AG09309 (cell line): ENCODE results near the gene MLPH.

Source experiments
- DNase-seq: peaks from one replicate; pipeline ENCODE4 v3.0.0-alpha.2; 2010; ENCODE audit warnings: low read depth
- H3K4me3 ChIP-seq: 2 replicates; pipeline ENCODE4 v1.5.1; 2011; ENCODE audit warnings: mild to moderate bottlenecking, low read depth, low read length, moderate library complexity; ENCODE audit not compliant: control insufficient read depth
- TF ChIP-seq, protein P1 (sequence below): IDR thresholded peaks from 2 replicates; pipeline ENCODE4 v1.5.1; 2011; ENCODE audit warnings: mild to moderate bottlenecking, low read depth, low read length, inconsistent platforms; ENCODE audit not compliant: insufficient read depth, control insufficient read depth; ENCODE audit errors: missing control alignments

The MLPH gene

DNA sequence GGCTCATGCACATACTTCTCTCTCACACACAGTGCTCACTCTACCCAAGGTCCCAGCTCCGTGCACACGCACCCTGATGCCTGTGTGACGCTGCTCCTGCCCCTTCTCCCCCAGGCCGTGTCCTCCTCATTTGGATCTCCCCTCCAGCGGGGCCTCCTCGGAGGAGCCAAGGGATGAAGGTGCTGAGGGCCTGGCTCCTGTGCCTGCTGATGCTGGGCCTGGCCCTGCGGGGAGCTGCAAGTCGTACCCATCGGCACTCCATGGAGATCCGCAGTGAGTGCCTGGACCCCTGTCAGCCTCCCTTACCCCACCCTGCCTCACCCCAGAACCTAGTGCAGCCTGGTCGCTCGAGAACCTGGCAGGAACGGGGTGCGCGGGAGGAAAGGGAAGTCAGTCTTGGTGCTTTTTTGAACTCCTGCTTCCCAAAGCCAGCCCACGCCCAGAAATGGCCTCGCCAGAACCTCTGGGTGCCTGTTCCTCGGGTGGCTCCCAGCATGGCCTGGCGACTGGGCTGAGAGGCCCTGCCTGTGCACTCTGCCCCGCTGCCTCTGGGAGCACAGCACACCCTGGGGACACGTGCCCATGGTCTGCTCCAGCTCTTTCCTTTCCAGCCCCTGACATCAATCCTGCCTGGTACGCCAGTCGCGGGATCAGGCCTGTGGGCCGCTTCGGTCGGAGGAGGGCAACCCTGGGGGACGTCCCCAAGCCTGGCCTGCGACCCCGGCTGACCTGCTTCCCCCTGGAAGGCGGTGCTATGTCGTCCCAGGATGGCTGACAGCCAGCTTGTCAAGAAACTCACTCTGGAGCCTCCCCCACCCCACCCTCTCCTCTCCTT, 79.6 kb downstream of the MLPH start, which contains the start of gene PRLH:
TSS of gene PRLH (plus strand) at position 174 of the 835 bp plus-strand sequence. CDS start at position 174, 0 bp downstream.
- TF ChIP-seq, protein P1, sequence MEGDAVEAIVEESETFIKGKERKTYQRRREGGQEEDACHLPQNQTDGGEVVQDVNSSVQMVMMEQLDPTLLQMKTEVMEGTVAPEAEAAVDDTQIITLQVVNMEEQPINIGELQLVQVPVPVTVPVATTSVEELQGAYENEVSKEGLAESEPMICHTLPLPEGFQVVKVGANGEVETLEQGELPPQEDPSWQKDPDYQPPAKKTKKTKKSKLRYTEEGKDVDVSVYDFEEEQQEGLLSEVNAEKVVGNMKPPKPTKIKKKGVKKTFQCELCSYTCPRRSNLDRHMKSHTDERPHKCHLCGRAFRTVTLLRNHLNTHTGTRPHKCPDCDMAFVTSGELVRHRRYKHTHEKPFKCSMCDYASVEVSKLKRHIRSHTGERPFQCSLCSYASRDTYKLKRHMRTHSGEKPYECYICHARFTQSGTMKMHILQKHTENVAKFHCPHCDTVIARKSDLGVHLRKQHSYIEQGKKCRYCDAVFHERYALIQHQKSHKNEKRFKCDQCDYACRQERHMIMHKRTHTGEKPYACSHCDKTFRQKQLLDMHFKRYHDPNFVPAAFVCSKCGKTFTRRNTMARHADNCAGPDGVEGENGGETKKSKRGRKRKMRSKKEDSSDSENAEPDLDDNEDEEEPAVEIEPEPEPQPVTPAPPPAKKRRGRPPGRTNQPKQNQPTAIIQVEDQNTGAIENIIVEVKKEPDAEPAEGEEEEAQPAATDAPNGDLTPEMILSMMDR: no peak
- H3K4me3 ChIP-seq: no peak within 1 kb of the TSS
- DNase-seq: no peak

DNA sequence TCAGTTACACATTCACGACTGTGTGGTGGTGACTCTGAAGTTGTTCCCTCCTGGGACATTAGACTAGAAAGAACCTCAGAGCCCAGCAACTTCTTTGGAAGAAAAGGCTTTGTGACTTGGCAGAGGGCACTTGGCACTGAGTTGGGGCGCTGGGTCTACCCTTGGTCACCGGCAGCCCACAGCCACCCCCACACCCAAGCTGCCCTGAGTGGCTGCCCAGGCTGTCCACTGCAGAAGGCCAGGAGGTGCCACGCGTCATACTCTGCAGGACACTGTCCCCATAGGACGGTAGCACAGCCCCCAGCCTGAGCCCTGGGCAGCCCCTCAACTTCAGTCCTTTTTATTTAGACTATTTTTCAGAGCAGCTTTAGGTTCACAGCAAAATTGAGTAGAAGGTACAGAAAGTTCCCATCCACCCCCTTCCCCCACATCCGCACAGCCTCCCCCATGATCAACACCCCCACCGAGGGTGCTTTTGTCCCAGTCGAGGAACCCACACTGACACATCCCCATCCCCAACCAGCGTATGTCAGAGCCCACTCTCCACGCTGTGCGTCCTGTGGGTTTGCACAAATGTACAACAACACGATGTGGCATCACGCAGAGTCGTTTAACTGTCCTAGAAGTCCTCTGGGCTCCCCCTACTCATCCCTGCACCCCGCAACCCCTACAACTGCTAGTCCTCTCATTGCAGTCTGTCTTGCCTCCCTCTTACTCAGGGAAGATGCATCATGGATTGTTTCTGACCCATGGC, 80.4 kb downstream of the MLPH start:
- TF ChIP-seq, protein P1: no peak
- DNase-seq: no peak
- H3K4me3 ChIP-seq: no peak overlapping the region

DNA sequence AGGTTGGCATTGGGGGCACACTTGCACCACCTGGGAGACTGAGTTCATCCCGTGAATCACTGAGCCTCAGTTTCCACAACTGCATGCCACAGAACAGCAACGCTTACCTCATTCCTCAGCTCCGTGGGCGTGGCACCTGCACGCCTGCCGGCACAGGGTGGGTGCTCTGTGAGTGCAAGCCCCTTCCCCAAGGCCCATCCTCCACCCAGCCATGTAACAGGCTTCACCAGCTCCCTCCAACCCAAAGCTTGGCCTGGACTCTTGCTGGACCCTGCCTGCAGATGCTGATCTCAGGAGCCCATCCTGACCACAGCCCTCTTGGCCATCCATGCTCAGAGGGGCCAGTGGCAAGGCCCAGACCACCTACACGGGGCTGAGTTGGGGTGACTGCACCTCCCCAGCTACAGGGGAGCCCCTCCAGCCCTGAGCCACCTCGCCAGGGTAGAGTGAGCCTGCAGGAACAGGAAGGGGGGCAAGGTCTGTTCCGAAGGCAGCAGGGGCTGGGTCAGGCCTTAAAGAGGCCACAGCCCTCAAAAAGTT, 81.1 kb downstream of the MLPH start:
- TF ChIP-seq, protein P1: no peak
- DNase-seq: no peak
- H3K4me3 ChIP-seq: no peak overlapping the region

DNA sequence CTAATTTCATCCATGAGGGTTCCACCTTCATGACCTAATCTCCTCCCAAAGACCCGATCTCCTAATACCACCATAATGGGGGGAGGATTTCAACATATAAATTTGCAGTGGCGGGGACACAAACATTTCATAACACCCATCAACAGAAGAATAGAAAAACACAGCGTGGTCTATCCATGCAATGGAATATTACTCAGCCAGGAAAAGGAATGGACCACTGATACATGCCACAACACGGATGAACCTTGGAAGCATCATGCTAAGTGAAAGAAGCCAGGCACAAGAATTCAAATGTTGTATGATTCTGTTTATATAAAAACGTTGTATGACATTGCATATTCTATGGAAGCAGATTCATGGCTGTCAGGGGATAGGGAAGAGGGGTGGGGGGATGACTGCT, 82.0 kb downstream of the MLPH start:
- TF ChIP-seq, protein P1: no peak
- no peak for DNase-seq
- H3K4me3 ChIP-seq: no peak overlapping the region

DNA sequence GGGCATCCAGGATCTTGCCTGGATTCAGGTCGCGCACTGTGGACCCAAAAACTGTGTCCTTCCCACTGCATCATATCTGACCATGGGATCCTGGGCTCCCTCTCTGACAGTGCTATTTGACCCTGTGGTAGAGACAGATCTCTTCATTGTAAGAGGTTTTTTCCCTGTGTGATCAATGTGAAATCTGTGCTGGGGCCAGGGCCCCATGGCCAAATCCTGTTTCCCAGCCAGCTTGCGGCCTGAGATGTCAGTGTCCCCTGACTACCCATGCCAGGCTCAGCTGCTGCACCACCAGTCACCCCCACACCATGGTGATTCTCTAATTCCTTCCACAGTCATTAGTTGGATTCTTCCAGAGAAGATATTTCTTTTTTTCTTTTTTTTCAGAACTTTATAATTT, 82.8 kb downstream of the MLPH start:
- H3K4me3 ChIP-seq: no peak overlapping the region
- no peak for DNase-seq
- TF ChIP-seq, protein P1: no peak

DNA sequence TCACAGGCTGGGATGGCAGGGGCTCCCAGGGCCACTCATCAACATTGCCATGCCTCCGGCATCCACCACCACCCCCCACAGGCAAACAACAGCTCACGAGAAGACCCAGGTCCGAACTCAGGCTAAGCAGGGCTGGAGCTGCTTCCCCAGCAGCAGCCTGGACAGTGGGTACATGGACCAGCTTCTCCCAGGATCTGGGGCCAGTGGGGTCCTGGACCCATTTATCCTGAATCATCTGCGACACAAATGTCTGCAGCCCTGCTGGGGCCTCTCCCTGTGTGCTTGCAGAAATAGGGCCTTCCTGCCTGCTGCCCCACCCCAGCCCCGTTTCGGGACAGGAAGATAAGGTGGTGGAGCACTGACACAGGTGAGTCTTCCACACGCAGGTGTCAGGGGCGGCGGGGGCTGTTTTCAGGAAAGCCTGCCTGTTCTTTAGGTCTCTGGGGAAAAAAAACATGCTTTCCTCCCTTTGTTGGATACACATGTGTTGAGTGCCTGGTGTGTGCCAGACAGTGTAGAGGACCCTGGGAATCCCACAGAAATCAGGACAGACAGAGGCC, 83.8 kb downstream of the MLPH start:
- DNase-seq: no peak
- TF ChIP-seq, protein P1: no peak
- H3K4me3 ChIP-seq: no peak overlapping the region
